Inflammatory macrophage treated with lipopolysaccharide for 1 hour (primary cell): ENCODE results near the gene LAMA2.

Experiments used
- DNase-seq, 2 donors: peaks; one replicate each; pipeline ENCODE4 v3.0.0-alpha.2; 2020 to 2022

The LAMA2 gene, protein sequence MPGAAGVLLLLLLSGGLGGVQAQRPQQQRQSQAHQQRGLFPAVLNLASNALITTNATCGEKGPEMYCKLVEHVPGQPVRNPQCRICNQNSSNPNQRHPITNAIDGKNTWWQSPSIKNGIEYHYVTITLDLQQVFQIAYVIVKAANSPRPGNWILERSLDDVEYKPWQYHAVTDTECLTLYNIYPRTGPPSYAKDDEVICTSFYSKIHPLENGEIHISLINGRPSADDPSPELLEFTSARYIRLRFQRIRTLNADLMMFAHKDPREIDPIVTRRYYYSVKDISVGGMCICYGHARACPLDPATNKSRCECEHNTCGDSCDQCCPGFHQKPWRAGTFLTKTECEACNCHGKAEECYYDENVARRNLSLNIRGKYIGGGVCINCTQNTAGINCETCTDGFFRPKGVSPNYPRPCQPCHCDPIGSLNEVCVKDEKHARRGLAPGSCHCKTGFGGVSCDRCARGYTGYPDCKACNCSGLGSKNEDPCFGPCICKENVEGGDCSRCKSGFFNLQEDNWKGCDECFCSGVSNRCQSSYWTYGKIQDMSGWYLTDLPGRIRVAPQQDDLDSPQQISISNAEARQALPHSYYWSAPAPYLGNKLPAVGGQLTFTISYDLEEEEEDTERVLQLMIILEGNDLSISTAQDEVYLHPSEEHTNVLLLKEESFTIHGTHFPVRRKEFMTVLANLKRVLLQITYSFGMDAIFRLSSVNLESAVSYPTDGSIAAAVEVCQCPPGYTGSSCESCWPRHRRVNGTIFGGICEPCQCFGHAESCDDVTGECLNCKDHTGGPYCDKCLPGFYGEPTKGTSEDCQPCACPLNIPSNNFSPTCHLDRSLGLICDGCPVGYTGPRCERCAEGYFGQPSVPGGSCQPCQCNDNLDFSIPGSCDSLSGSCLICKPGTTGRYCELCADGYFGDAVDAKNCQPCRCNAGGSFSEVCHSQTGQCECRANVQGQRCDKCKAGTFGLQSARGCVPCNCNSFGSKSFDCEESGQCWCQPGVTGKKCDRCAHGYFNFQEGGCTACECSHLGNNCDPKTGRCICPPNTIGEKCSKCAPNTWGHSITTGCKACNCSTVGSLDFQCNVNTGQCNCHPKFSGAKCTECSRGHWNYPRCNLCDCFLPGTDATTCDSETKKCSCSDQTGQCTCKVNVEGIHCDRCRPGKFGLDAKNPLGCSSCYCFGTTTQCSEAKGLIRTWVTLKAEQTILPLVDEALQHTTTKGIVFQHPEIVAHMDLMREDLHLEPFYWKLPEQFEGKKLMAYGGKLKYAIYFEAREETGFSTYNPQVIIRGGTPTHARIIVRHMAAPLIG (N-terminal part only)

DNA sequence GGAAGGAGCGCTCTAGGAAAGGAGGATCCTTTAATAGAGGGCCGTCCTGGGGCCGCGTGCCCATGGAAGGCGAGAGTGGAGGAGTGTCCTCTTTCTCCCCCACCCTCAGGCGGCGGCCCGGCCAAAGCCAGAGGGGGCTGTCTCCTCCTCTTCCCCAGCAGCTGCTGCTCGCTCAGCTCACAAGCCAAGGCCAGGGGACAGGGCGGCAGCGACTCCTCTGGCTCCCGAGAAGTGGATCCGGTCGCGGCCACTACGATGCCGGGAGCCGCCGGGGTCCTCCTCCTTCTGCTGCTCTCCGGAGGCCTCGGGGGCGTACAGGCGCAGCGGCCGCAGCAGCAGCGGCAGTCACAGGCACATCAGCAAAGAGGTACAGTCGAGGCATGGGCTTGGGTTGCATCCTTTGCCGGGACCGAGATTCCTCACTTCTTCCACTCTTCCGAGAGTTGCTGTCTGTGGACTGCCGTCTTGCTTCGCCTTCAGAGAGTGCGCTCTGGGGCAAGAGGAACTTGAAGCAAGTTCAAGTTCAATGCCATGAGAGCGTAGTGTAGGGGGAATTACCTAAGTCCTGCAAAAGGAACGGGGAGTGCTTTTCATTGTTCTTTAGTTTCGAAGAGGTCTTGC is at the start of gene LAMA2:
Gene LAMA2 (plus strand): TSS at position 148 of the 621 bp plus-strand sequence. CDS start 108 bp downstream, at position 256.
- DNase-seq: no peak

DNA sequence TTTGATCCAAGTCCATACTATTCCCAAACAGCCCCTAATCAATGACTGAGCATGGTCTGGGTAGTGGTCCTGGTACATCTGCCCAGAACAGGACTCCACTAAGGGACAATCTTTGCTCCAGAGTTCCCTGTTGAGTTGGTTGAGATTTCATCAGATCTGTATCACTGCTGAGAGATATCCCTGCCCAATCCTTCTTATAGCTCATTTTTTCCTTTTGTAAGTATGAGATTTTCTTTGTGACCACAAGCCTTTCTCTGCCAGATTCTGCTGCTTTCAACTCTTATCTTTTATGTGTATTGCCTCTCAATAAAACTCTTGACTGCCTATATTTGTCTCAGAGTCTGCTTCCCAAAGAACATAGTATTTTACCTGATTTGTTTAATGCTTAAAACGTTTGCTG is 46.2 kb upstream of the LAMA2 start:
- DNase-seq: no peak

DNA sequence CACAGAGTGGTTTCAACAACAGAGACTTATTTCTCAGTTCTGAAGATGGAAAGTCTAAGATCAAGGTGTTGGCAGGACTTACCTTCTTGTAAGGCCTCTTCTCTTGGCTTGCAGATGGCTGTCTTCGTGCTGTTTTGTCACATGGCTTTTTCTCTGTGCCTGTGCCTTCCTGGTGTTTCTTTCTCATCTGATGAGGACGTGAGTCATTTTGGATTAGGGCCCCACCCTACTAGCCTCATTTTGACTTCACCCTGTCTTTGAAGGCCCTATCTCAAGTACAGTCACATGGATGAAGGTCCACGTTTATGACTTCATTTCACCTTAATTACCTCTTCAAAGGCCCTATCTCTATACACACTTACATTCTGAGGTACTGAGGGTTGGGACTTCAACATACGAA is 41.4 kb upstream of the LAMA2 start:
- DNase-seq: no peak

DNA sequence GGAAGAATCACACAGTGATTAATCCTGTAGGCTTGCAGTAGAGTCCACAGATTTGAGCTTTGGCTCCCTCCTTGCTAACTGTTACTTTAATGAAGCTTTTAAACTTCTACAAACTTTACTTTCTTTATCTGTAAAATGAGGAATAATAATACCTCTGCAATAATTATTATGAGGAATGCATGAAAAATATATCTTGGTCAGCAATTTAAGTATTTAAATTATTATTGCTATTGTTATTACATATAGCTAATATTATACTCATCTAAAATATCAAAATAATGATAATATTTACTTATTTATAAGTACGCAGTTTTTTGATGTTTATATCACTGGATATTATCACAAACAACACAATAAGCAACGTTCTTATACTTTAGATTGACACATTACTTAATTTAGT is 38.3 kb upstream of the LAMA2 start:
- DNase-seq: no peak

DNA sequence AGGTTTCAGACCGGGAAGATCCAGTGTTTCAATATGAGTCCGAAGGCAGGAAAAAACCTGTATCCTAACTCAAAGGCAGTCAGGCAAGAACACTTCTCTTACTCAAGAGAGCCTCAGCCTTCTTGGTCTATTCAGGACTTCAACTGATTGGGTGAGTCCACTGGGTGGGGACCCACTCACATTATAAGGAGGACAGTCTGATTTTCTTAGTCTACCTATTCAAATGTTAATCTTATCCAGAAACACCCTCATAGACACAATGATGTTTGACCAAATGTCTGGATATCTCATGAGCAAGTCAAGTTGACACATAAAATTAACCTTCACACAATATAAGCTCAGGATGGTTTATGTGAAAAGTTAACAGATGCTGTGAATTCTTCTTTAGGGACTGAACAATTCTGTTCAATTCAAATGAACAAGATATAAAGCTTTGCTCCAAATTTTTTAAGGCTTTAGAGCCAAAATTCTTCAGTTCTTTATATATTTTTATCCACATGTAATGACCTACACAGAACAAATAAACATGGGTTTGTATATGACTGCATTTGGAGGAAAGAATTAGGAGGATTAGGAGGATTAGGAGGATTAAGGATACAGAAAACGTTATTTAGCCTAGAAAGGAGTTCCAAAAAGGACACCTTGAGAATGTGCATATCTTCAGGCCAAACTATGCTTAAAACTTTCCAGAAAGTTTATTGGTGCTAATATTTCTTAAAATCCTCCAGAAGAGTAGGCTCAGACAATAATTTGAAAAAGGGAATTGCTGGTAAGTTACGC is 35.3 kb upstream of the LAMA2 start:
- no peak for DNase-seq

DNA sequence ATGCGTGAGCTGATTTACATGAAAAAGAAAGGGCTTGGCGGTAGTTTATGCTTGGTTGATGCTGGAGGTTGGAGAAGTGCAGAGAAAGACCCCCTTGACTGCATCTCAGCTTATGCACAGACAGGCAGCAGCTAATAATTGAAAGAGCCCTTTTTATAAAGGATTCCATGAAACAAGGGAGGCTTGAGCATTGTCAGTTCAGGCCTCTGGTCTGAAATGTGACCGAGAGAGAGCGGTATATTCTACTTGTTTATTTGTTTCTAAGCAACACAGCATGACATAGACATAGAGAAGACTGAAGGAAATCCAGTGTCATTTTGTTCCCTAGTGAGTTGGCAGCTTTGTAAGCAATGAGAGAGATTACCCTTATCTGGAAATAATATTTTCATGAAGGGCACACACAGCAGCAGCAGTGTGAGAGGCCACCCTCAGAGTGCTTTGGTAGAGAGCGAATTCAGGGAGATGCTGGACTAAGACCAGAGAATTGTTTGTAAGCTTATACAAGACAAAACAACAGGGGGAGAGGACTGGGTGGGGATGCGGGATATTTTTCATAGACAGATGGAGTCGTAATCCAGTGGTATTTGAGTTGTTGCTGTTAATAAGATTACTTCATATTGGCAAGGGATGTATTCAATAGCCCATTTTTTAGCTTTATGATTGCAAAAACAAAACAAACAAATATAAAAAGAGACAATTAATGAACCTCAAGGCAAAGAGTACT is 34.6 kb upstream of the LAMA2 start:
- no peak for DNase-seq

DNA sequence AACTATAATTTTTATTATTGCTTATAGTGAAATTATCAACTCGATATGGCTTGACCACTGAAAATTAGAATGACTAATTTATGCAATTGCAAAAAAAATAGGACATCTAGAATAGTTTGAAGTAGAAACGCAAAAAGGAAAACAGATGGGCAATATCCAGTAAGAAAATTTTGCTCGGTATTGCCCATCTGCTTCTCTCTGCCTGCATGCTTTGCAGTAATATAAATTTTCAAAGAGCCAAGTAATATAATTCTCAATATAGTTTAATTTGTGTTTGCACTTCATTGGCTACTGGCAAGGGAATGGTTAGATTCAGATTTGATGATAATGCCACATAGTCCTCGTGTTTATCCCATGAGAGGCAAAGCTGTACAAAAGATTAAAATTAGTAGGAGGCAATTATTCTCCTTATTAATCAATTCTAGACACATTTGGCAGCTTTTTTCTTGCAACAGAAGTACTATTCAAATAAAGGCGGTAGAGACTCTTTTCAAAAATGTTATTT is 27.3 kb upstream of the LAMA2 start:
- DNase-seq: no peak

DNA sequence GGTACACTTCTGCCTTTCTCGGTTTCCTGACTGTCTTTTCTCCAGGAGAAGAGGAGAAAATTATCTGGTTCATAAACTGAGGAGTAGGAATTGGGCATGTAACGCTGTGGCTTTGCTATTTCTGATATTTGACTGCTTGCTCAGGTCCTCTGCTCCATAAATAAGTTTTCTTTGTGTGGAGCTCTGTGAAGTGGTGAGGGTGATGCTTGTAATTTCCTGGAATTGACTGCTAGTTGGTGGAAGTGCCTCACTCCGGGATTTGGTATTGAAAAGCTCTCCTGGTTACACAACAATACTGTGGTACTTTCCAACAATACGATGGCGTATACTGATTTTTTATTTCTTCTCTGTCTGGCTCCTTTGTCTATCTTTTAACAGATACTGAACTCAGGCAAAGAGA is 25.1 kb upstream of the LAMA2 start:
- no peak for DNase-seq

DNA sequence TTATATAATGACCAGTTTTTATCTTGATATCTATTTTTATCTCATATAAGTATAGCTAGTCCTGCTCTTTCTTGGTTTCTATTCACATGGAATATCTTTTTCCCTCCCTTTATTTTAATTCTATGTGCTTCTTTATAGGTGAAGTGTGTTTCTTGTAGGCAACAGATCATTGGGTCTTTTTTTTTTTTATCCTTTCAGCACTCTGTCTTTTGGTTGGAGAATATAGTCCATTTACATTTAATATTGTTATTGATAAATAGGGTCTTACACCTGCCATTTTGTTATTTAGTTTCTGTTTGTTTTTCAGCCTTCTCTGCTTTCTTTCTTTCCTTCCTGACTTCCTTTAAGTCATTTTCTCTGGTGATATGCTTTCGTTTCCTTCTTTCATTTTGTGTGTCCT is 22.2 kb upstream of the LAMA2 start:
- DNase-seq: no peak

DNA sequence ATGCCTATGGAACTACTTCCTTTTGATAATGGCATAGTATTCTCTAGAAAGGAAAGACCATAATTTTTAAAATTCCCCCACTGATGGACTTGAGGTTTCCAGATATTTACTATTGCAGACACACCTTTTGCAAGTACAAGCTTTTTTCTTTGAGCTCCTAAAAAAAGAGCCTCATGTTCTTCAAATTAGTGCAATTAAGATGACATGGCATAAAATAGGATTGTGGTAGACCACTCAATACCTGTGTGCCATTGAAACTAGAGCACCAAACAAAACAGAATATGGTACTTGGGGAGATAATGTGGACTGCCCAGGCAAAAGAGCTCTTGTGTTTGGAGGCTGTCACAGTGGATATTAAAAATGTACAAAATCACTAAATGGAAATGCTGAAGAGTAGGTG is 19.0 kb upstream of the LAMA2 start:
- no peak for DNase-seq

DNA sequence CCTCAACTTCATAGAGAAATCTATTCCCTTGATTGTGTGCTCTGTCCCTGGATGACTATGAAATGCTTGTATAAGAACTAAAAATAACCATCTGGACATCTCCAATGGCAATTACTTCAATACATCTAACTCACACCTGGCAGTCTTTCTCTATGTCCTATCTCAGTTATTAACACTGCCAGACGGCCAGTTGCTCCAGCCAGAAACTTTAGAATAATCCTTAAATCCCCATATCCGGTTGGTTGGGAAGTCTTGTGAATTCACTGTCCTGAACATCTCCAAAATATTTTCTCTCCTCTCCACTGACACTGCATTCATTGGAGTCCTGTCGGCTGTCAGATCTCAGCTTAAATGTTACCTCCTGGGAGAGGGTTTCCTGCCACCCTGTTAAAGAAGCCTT is 12.2 kb upstream of the LAMA2 start:
- no peak for DNase-seq

DNA sequence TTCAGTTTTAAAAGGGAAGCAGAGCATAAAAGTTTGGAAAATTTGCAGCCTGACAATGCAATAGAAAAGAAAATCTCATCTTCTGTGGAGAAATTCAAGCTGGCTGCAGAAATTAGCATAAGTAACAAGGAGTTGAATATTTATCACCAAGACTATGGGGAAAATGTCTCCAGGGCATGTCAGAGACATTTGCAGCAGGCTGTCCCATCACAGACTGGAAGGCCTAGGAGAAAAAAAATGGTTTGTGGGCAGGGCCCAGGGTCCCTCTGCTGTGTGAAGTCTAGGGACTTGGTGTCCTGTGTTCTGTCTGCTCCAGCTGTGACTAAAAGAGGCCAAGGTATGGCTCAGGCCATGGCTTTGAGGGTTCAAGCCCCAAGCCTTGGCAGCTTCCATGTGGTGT is 8.1 kb upstream of the LAMA2 start:
- no peak for DNase-seq

DNA sequence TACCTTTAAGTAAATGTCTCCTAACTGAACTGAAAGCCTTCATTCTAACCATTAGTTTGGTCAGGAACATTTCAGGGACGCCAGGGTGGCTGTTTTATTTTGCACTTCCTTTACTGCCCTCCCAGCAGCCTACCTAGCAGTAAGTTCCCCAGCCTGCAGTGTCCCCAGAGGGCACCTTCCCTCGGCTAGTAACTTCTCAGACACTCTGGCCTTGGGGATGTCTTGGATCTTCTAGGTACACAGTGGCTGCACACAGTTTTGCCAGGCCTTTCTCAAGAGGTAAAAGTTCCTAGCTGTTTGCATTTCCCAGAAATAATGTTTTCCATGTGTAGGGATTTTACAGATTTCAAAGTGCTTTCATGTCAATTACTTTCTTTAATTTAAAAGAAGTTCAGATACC is 378 bp upstream of the LAMA2 start:
- no peak for DNase-seq

DNA sequence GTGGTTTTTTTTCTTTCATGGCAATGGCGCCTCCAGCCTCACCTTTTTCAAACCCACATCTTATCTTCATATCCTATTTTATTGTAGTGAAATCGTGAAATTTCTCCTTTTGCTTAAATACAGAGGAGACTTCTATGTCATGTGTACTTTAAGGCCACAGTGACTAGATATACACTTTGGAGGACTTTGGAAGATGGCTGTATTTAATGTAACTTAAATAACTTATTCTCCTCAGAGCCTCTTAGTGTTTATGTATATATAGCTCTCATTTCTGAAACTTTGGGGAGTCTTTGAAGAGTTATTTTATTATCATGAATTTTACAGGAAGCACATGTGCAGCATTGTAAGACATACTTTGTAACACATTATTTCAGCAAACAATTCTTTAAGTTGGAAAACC is 968 bp downstream of the LAMA2 start:
- DNase-seq: no peak

DNA sequence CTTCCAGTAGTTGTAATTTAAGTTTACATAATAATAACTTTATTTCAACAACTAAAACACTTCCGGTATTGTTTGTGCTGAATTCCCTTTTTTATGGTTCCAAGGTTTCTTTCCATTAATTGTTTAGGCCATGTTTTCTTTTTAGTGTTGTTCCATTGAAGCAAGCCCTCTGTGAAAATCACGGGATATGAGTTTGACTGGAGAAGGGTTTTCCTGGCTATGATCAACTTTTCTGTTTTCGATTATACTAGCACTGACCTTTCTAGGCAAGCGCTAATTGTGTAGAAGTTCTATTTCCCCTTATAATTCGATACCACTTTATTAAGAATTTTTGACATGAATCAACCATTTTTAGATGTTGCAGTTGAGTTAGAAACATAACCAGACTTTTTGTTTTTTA is 2.4 kb downstream of the LAMA2 start:
- DNase-seq: no peak

DNA sequence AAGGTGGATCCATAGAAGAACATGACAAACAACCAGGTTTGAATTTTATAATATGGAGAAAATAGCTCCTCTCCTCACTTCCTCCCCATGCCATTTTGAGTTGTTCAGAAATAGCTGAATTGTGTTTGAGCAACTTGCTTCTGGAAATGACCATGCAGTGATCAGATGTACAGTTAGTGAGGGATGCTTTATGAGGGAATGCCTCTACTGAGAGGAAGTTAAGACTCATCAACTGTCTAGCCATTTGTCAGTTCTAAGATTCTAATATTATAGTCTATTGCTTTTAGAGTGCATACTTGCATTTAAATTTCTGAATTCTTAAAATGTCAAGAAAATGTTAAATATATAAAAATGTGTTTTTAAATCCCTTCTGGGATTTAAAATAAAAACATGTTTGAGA is 3.8 kb downstream of the LAMA2 start:
- no peak for DNase-seq

DNA sequence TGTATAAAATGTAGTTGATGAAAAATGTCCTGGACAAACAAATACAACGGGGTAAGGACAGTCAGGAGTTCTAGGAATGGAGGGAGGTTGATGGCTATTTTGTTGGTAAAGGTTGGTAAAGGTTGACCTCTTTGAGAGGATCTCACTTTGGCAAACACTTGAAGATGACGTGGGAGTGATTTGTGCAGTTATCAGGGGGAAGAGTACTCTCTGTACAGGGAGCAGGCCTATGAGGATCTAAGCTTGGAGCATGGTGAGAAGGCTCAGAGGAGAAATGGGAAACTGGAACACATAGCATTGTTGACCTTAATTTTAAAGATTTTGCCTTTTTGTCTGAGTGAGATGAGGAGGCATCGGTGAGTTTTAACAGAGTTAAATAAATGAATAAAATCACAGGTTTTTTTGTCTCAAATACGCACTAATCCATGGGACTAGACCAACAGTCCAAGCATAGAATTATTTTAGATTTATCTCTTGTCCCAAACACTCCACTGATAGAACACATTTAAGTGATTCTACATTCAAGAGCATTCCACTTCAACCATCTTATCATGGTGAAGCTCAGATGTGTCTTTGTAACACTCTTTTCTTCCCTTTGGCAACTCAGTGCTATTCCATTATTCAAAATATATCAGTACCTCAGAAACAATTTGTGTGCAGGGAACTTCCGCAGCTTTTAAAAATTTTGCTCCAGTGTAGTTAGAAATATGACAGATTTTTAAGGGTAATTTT is 5.7 kb downstream of the LAMA2 start:
- no peak for DNase-seq

DNA sequence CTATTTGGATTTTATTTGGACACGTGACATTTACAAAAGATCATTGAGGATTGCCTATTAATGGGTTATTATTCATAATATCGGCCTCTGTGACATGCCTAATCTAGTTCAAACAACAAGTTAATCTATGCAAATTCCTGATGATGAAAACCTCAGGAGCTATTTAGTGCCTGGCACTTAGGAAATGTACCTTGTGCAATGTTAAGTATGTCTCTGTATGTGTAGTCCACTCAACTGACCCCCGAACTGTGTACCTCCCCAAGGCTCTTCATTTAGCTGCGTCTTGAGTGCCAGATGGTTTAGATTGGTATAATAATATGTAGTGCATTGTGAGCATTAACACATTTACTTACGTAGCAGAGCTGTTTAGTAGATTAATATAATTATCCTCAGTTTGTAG is 6.9 kb downstream of the LAMA2 start:
- DNase-seq: no peak

DNA sequence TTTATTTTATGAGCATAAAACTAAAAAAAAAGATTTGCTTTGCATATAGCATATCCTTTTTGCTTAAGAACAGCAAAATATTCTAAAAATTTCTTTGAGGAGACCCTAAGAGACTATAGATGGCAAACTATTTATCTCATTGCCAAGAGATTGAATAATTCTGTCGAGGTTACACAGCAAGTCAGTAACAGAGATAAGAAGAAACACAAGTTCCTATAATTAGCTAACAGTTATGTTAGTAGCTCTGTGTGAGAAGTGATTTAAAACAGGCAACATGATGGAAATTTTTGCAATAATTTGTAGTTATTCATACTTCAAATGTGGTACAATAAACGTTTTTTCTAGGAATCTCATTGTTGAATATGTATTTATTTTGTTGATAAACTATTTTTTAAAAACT is 9.1 kb downstream of the LAMA2 start:
- no peak for DNase-seq

DNA sequence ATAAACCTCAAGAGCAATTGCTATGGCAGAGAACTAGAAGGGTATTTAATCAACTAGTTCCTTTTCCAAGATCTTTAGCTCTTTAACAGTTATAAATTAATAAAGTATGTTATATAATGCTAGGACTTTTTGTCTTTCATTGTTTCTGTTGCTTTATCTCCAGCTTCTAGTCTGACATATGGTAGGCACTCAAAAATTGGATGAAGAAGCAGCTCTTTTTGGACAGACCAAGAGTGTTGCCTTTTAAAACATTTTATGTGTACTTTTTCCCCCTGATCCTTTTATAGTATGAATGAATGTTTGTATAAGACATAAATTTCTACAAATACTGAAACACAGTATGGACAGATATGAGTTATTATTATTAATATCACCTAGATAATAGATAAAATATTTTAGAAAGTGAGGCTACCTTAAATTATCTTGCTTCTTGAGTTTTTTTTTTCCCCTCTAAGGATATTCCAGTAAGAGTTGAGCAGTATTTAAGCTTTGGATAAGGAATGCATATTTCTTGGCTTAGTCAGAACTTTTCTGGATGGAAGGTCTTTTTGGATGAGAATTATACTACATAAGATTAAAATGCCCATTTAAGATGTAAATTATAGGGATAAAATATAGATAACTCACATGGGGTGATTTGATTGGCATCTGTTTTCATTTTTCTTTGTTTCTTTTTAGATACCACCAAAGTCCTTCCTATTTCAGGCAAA is 16.6 kb downstream of the LAMA2 start:
- DNase-seq: no peak
